A549 (cell line): ENCODE results near the gene IGFL3.

Source experiments
- CHD2 ChIP-seq: fragments of 150-350 bp; IDR thresholded peaks from 2 replicates; pipeline ENCODE4 v1.6.1; 2014; ENCODE audit warnings: low read length; ENCODE audit not compliant: partially characterized antibody
- FOSL2 ChIP-seq, 2 experiments: fragments of 450-650 bp in 1 of 2; fragments of >200 bp in 1 of 2; sonication (Bioruptor Twin) in 1 of 2; formaldehyde crosslinking; IDR thresholded peaks; 2 replicates each; pipeline versions ENCODE4 v1.5.0 to v1.6.1; 2016 to 2020; ENCODE audit warnings: mild to moderate bottlenecking in 1 of 2, moderate library complexity in 1 of 2
- JUNB ChIP-seq: fragments of >200 bp; sonication (Bioruptor Twin); formaldehyde crosslinking; IDR thresholded peaks from 2 replicates; pipeline ENCODE4 v1.6.1; 2016
- MYC ChIP-seq: IDR thresholded peaks from 2 replicates; pipeline ENCODE4 v1.6.1; 2012; ENCODE audit warnings: mild to moderate bottlenecking, inconsistent platforms, low read length, improper control_type of control experiment, borderline replicate concordance
- NFE2L2 ChIP-seq: fragments of 150-350 bp; conservative IDR thresholded peaks from 2 replicates; pipeline ENCODE4 v1.6.1; 2014; ENCODE audit warnings: low read length
- NR3C1 ChIP-seq: fragments of >200 bp; sonication (Bioruptor Twin); formaldehyde crosslinking; IDR thresholded peaks from 3 replicates; pipeline ENCODE4 v1.6.1; 2017
- POLR2A ChIP-seq: IDR thresholded peaks from 2 replicates; pipeline ENCODE4 v1.6.1; 2012; ENCODE audit warnings: mild to moderate bottlenecking, low read length
- RAD21 ChIP-seq, 2 experiments: fragments of >200 bp in 1 of 2; sonication (Bioruptor Twin) in 1 of 2; formaldehyde crosslinking in 1 of 2; IDR thresholded peaks in 1 of 2; conservative IDR thresholded peaks in 1 of 2; 2 replicates in 1 of 2; 3 replicates in 1 of 2; pipeline ENCODE4 v1.6.1; 2012 to 2018; ENCODE audit warnings: inconsistent platforms in 1 of 2
- SREBF2 ChIP-seq: fragments of 450-650 bp; IDR thresholded peaks from 2 replicates; pipeline ENCODE4 v1.6.1; 2014; ENCODE audit warnings: mild to moderate bottlenecking, moderate library complexity
- ZFP36 ChIP-seq: fragments of 450-650 bp; IDR thresholded peaks from 2 replicates; pipeline ENCODE4 v1.6.1; 2014; ENCODE audit warnings: borderline replicate concordance; ENCODE audit not compliant: partially characterized antibody
- TF ChIP-seq, protein P1 (sequence below): fragments of >200 bp; sonication (Bioruptor Twin); formaldehyde crosslinking; IDR thresholded peaks from 3 replicates; pipeline ENCODE4 v1.5.1; 2016
- TF ChIP-seq, protein P2 (sequence below): fragments of 150-350 bp; IDR thresholded peaks from 2 replicates; pipeline ENCODE4 v1.6.1; 2014; ENCODE audit warnings: low read depth, mild to moderate bottlenecking, low read length
- TF ChIP-seq, protein P3 (sequence below): fragments of 250-450 bp; sonication (Bioruptor Pico); IDR thresholded peaks from 2 replicates; pipeline ENCODE4 v1.5.0; 2021; ENCODE audit warnings: mild to moderate bottlenecking, moderate library complexity, borderline replicate concordance

DNA sequence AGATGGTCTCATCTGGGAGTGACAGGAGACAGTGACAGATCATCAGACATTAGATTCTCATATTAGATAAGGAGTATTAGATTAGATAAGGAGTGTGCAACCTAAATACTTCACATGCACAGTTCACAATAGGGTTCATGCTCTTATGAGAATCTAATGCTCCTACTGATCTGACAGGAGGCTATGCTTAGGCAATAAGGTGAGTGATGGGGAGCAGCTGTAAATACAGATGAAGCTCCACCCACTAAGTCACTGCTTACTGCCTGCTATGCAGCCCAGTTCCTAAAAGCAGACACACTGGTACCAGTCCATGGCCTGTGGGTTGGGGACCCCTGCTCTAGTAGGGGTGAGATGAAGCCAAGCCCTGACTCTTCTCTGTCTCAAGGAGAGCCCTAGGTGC is 10.0 kb upstream of the IGFL3 start:
- no peak for TF ChIP-seq MYC
- TF ChIP-seq, protein P1, sequence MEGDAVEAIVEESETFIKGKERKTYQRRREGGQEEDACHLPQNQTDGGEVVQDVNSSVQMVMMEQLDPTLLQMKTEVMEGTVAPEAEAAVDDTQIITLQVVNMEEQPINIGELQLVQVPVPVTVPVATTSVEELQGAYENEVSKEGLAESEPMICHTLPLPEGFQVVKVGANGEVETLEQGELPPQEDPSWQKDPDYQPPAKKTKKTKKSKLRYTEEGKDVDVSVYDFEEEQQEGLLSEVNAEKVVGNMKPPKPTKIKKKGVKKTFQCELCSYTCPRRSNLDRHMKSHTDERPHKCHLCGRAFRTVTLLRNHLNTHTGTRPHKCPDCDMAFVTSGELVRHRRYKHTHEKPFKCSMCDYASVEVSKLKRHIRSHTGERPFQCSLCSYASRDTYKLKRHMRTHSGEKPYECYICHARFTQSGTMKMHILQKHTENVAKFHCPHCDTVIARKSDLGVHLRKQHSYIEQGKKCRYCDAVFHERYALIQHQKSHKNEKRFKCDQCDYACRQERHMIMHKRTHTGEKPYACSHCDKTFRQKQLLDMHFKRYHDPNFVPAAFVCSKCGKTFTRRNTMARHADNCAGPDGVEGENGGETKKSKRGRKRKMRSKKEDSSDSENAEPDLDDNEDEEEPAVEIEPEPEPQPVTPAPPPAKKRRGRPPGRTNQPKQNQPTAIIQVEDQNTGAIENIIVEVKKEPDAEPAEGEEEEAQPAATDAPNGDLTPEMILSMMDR: no peak
- TF ChIP-seq RAD21 (conservative IDR thresholded peaks at IDR 0.05 in 1 of 2, IDR thresholded peaks at IDR 0.05 in 1 of 2): no peak
- no peak for TF ChIP-seq NR3C1
- TF ChIP-seq POLR2A: no peak
- TF ChIP-seq NFE2L2: no peak
- TF ChIP-seq JUNB: no peak
- TF ChIP-seq SREBF2: no peak
- TF ChIP-seq, protein P2, sequence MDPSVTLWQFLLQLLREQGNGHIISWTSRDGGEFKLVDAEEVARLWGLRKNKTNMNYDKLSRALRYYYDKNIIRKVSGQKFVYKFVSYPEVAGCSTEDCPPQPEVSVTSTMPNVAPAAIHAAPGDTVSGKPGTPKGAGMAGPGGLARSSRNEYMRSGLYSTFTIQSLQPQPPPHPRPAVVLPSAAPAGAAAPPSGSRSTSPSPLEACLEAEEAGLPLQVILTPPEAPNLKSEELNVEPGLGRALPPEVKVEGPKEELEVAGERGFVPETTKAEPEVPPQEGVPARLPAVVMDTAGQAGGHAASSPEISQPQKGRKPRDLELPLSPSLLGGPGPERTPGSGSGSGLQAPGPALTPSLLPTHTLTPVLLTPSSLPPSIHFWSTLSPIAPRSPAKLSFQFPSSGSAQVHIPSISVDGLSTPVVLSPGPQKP: no peak
- TF ChIP-seq FOSL2 (IDR thresholded peaks at IDR 0.05): no peak
- TF ChIP-seq FOSL2 (CRISPR knock-in tag; IDR thresholded peaks at IDR 0.05): no peak
- TF ChIP-seq CHD2: no peak
- no peak for TF ChIP-seq ZFP36
- TF ChIP-seq, protein P3, sequence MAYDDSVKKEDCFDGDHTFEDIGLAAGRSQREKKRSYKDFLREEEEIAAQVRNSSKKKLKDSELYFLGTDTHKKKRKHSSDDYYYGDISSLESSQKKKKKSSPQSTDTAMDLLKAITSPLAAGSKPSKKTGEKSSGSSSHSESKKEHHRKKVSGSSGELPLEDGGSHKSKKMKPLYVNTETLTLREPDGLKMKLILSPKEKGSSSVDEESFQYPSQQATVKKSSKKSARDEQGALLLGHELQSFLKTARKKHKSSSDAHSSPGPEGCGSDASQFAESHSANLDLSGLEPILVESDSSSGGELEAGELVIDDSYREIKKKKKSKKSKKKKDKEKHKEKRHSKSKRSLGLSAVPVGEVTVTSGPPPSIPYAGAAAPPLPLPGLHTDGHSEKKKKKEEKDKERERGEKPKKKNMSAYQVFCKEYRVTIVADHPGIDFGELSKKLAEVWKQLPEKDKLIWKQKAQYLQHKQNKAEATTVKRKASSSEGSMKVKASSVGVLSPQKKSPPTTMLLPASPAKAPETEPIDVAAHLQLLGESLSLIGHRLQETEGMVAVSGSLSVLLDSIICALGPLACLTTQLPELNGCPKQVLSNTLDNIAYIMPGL: no peak
